Prostate gland (tissue), 2 donors: ENCODE results near the gene HSBP1L1. TPM values are rescaled to one million over a fixed set of nuclear protein-coding genes. Genes with fewer than 3 reads are reported as not detected.

Experiments
- DNase-seq: peaks from one replicate; pipeline ENCODE4 v3.0.0-alpha.2; 2019; ENCODE audit warnings: low spot score
- H3K27ac ChIP-seq, 2 donors: fragments of 200-600 bp; sonication (generic); 2 replicates each; pipeline ENCODE4 v1.5.1; 2017 to 2019
- H3K27me3 ChIP-seq: fragments of 200-600 bp; sonication (generic); replicated peaks from 2 replicates; pipeline ENCODE4 v1.5.1; 2019; ENCODE audit not compliant: insufficient read depth
- H3K36me3 ChIP-seq, 2 donors: fragments of 200-600 bp; sonication (generic); 1 replicate in 1 of 2; 2 replicates in 1 of 2; pipeline versions ENCODE4 v1.5.1 to v1.8.1; 2017 to 2019
- H3K4me1 ChIP-seq: fragments of 200-600 bp; sonication (generic); replicated peaks from 2 replicates; pipeline ENCODE4 v1.5.1; 2019
- H3K4me3 ChIP-seq, 2 donors: fragments of 200-600 bp; sonication (generic); 2 replicates each; pipeline ENCODE4 v1.5.1; 2017 to 2019
- H3K9me3 ChIP-seq: fragments of 200-600 bp; sonication (generic); 2 replicates; pipeline ENCODE4 v1.5.1; 2017
- CTCF ChIP-seq, 4 experiments: fragments of 200-600 bp in 2 of 4; fragments of 450-650 bp in 2 of 4; sonication (generic) in 2 of 4; IDR thresholded peaks; 1 replicate in 3 of 4; 2 replicates in 1 of 4; pipeline ENCODE4 v1.5.1; 2016 to 2019; ENCODE audit warnings: antibody characterized with exemption in 4 of 4, mild to moderate bottlenecking in 2 of 4, moderate library complexity in 2 of 4
- POLR2A ChIP-seq: fragments of 450-650 bp; IDR thresholded peaks from one replicate; pipeline ENCODE4 v1.6.1; 2016; ENCODE audit warnings: antibody characterized with exemption, mild to moderate bottlenecking
- POLR2AphosphoS5 ChIP-seq: sonication (generic); formaldehyde crosslinking; IDR thresholded peaks from one replicate; pipeline ENCODE4 v1.6.1; 2017; ENCODE audit warnings: antibody characterized with exemption
- WGBS: methylation state at CpG from one replicate; pipeline ENCODE4 v1.1.5; 2018; 5-methylcytosine and 5-hydroxymethylcytosine counted together
- intact Hi-C: fragments of 100-400 bp; cut with DNase I; formaldehyde crosslinking; loops from one replicate; pipeline ENCODE4 v1.14.2; 2022
- total RNA-seq, 2 donors: library from RNA; depleted of rRNA; stranded (reverse); fragments of >200 nt; gene quantifications; one replicate each; pipeline ENCODE4 v1.1.0, GENCODE V29; 2016

The HSBP1L1 gene
- total RNA-seq, 2 donors from 2014 or later, result 20.4 to 66.9 TPM

DNA sequence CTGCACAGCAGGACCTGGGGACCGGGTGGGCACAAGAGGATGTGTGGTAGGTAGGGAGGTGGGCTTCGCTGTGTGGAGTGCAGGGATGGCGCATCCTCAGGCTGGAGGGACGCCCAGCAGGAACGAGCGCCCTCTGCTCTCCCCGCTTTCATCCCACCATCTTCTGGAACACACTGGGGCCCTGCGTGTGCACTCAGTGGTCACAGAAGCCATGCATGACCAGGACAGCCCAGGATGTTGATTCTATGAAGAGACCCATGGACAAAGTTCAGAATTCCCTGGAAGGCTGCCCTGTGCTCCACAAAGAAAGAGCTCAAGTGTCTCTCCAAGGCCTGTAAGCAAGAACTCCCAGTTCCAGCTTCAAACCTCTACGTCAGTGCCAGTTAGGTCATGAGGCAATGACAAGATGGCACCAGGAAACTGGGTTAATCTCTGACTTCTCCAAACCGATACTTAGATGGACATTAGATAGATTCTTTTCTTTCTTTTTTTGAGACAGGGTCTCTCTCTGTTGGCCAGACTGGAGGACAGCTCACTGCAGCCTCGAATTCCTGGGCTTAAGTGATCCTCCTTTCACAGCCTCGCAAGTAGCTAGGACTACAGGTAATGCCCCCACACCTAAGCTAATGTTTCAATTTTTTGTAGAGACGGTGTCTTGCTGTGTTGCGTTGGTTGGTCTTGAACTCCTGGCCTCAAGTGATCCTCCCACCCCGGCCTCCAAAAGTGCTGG, 16.4 kb upstream of the HSBP1L1 start:
- peaks cover 10% of the 10 kb centered on the region for H3K4me1 ChIP-seq
- DNase-seq, result no peak
- H3K9me3 ChIP-seq, result no peaks in the 10 kb centered on the region
- WGBS, result 83% methylated on average over 15 of the region's 15 CpGs
- intact Hi-C loops, result loop anchor here (10.0 kb wide), 1 partner anchor 263 kb away; no protein-coding TSS in a partner anchor
- TF ChIP-seq POLR2AphosphoS5 (no peak), CTCF (IDR thresholded peaks at IDR 0.05) (no peak), POLR2A (no peak)
- H3K27me3 ChIP-seq, result no peaks in the 10 kb centered on the region
- no peaks in the 10 kb centered on the region for H3K36me3 ChIP-seq
- no peak overlapping the region for H3K4me3 ChIP-seq
- no peak overlapping the region for H3K27ac ChIP-seq

DNA sequence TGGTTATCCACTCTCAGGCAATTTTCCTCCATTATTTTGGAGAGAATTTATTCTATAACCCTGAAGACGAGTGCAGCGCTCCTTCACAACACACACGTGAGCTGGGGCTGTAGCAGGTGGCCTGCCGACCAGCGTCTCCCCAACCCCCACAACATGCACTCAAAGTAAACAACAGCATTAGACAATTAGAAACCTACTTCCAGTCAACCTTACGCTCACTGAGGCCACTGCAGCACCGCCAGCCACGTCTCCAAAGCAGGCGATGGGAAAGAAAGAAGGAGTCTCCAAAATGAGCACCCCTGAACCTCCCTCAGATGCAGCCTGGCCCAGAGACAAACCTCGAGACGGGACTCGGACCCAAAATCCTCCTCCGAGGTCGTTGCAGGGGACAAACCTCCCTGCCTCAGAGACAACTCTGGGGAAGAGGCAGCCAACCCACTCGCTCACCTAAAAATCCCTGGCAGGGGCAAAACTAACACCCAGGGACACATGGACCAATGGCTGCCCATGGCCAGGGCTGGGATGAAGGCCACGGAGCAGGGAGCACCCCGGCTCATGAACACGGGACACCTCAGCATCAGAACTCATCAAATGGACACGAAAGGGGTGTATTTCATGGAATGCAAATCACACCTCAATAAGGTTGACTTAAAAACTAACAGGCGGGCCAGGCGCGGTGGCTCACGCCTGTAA, 15.6 kb upstream of the HSBP1L1 start:
- Histone ChIP-seq H3K36me3 (no peaks in the 10 kb centered on the region), H3K4me3 (no peak overlapping the region), H3K9me3 (no peaks in the 10 kb centered on the region), H3K27ac (no peak overlapping the region), H3K27me3 (no peaks in the 10 kb centered on the region), H3K4me1 (peaks cover 10% of the 10 kb centered on the region)
- DNase-seq, result no peak
- intact Hi-C loops, result loop anchor here (10.0 kb wide), 1 partner anchor 264 kb away; no protein-coding TSS in a partner anchor
- TF ChIP-seq CTCF (IDR thresholded peaks at IDR 0.05) (no peak), POLR2AphosphoS5 (no peak), POLR2A (no peak)
- 87% methylated on average over 23 of the region's 23 CpGs for WGBS

- WGBS, result 68% methylated on average over 12 of the region's 12 CpGs
- H3K4me1 ChIP-seq, result peaks cover 10% of the 10 kb centered on the region
These were observed 14.6 kb upstream of the HSBP1L1 start for GRCh38 chr18:79949697-79950487.

More at GRCh38 chr18:79949697-79950487, 14.6 kb upstream of the HSBP1L1 start:
- Histone ChIP-seq H3K27ac (peak overlapping the region in 1 of 2 donors; percentile 80), H3K36me3 (no peaks in the 10 kb centered on the region), H3K27me3 (no peaks in the 10 kb centered on the region), H3K9me3 (no peaks in the 10 kb centered on the region), H3K4me3 (peak overlapping the region; percentile 90 to 97)
- no peak for DNase-seq
- intact Hi-C loops, result loop anchor here (5.0 to 10.0 kb wide), 2 partner anchors 82 to 265 kb away; partner anchors contain the start of gene RBFA
- TF ChIP-seq CTCF (IDR thresholded peaks at IDR 0.05) (no peak), POLR2AphosphoS5 (peak; percentile 4)
